WERI-Rb-1 (cell line): Measurements from ENCODE around the gene PLOD3.

Source experiments
- DNase-seq: peaks from one replicate; pipeline ENCODE4 v3.0.0-alpha.2; 2020
- H3K27ac ChIP-seq: fragments of 250-450 bp; sonication (Bioruptor Pico); 2 replicates; pipeline ENCODE4 v1.5.1; 2020; ENCODE audit warnings: mild to moderate bottlenecking, moderate library complexity
- H3K27me3 ChIP-seq: fragments of 250-450 bp; sonication (Bioruptor Pico); 2 replicates; pipeline ENCODE4 v1.5.1; 2021; ENCODE audit warnings: mild to moderate bottlenecking, low read depth, moderate library complexity; ENCODE audit not compliant: insufficient read depth, severe bottlenecking
- H3K36me3 ChIP-seq: fragments of 250-450 bp; sonication (Bioruptor Pico); 2 replicates; pipeline ENCODE4 v1.5.1; 2020; ENCODE audit warnings: mild to moderate bottlenecking, moderate library complexity
- H3K4me3 ChIP-seq: 2 replicates; pipeline ENCODE4 v1.5.1; 2011; ENCODE audit warnings: low read depth, mild to moderate bottlenecking, control low read depth, low read length
- H3K9me3 ChIP-seq: fragments of 250-450 bp; sonication (Bioruptor Pico); 2 replicates; pipeline ENCODE4 v1.5.1; 2021; ENCODE audit warnings: mild to moderate bottlenecking, moderate library complexity; ENCODE audit not compliant: severe bottlenecking
- TF ChIP-seq, protein P1 (sequence below): IDR thresholded peaks from 2 replicates; pipeline ENCODE4 v1.5.1; 2011; ENCODE audit warnings: low read depth, mild to moderate bottlenecking, control low read depth, inconsistent platforms, low read length

The PLOD3 gene

GRCh38 chr7:101156277-101156676, 61.1 kb downstream of the PLOD3 start:
- H3K4me3 ChIP-seq, result no peak overlapping the region
- H3K36me3 ChIP-seq, result no peaks in the 10 kb centered on the region
- TF ChIP-seq, protein P1, sequence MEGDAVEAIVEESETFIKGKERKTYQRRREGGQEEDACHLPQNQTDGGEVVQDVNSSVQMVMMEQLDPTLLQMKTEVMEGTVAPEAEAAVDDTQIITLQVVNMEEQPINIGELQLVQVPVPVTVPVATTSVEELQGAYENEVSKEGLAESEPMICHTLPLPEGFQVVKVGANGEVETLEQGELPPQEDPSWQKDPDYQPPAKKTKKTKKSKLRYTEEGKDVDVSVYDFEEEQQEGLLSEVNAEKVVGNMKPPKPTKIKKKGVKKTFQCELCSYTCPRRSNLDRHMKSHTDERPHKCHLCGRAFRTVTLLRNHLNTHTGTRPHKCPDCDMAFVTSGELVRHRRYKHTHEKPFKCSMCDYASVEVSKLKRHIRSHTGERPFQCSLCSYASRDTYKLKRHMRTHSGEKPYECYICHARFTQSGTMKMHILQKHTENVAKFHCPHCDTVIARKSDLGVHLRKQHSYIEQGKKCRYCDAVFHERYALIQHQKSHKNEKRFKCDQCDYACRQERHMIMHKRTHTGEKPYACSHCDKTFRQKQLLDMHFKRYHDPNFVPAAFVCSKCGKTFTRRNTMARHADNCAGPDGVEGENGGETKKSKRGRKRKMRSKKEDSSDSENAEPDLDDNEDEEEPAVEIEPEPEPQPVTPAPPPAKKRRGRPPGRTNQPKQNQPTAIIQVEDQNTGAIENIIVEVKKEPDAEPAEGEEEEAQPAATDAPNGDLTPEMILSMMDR, result 0 out of 2 replicates have a peak, but pooled peaks have one; percentile 16
- peaks cover 5% of the 10 kb centered on the region for H3K9me3 ChIP-seq
- no peak for DNase-seq
- peaks cover 75% of the 10 kb centered on the region for H3K27me3 ChIP-seq
- H3K27ac ChIP-seq, result no peak overlapping the region
